Stimulated activated CD4-positive, alpha-beta T cell treated with anti-CD3 and anti-CD28 coated beads, TNF-alpha, amount 100 ng/mL, for 1 hour (primary cell): Measurements from ENCODE around the gene KLHL30.

Experiments used
- DNase-seq, 3 donors: peaks; one replicate each; pipeline ENCODE4 v3.0.0-alpha.2; 2020; ENCODE audit warnings: low read depth in 3 of 3, low spot score in 1 of 3

KLHL30 gene

GRCh38 chr2:238144262-238144661 lies 5.8 kb downstream of the KLHL30 start:
- no peak for DNase-seq

DNA sequence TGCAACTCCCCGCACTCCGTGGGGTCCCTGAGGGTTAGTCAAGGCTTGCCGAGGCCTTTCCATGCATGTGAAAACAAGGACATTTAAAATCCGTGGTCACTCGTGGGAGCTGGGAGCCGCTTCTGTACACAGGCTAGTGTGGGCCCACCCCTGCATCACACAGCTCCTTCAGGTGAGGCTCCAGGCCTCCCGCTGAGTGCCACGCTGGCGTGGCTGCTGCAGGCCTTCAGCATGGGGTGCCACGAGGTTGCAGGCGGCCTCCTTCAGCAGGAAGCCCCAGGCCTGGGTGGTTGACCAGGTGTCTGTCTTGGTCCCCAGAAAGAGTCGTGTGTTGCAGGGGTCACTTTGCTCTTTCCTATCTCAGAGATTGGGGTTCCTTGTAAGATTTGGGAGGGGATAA lies 6.6 kb downstream of the KLHL30 start:
- no peak for DNase-seq

- no peak for DNase-seq
These were observed 7.4 kb downstream of the KLHL30 start for GRCh38 chr2:238145851-238146250.

DNA sequence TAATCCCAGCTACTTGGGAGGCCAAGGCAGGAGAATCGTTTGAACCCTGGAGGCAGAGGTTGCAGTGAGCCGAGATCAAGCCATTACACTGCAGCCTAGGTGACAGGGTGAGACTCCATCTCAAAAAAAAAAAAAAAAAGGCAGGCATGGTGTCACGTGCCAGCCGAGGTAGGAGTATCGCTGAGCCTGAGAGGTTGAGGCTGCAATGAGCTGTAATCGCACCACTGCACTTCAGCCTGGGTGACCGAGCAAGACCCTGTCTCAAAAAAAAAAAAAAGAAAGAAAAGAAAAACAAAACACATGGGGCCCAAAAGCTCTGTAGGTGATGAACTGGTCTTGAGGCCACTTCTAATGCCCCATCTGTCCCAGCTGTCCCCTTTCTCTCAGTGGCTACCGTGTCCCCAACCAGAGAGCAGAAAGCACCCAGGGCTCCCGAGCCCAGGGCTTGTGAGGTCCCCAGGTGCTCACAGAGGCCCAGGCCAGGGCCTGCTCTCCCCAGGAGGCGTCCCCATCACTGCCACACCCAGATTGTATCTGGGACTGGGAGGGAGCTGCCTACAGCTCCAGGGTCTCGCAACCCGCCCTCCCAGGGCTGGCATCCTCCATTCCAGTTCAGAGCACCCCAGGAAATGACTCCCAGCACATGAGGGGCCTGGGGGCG lies 8.5 kb downstream of the KLHL30 start:
- no peak for DNase-seq

DNA sequence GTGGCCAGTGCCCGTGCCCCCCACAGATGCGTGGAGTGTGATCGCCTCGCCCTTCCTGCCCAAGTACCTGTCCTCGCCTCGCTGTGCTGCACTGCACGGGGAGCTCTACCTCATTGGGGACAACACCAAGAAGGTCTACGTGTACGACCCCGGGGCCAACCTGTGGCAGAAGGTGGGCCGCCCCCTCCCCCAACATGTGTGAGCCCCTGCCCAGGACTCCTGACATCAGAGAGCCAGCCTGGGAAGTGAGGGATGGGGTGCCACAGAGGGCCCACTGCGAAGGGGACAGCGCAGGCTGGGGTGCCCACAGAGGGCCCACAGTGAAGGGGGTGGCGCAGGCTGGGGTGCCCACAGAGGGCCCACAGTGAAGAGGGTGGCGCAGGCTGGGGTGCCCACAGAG lies 10.5 kb downstream of the KLHL30 start:
- no peak for DNase-seq

GRCh38 chr2:238149841-238150572 lies 11.5 kb downstream of the KLHL30 start:
- no peak for DNase-seq

GRCh38 chr2:238150686-238151085 lies 12.2 kb downstream of the KLHL30 start:
- DNase-seq, result no peak

DNA sequence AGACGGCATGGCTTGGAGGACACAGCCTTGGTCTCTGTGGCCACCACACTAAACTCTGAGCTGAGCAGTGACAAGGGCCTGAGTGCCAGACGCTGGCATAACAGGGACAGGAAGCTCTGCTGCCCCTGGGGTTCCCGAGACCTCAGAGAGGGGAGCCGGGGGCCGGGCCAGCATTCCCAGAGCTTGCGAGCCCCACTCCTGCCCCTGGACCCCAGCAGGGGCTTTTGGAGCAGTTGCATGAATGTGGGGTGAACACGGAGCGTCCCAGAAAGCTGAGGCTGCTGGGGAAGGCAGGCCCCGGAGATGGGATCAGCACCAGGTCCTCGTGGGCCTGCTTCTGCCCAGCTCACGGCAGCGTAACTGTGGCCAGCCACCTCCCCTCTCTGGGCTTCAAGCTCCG lies 12.7 kb downstream of the KLHL30 start:
- DNase-seq, result no peak

DNA sequence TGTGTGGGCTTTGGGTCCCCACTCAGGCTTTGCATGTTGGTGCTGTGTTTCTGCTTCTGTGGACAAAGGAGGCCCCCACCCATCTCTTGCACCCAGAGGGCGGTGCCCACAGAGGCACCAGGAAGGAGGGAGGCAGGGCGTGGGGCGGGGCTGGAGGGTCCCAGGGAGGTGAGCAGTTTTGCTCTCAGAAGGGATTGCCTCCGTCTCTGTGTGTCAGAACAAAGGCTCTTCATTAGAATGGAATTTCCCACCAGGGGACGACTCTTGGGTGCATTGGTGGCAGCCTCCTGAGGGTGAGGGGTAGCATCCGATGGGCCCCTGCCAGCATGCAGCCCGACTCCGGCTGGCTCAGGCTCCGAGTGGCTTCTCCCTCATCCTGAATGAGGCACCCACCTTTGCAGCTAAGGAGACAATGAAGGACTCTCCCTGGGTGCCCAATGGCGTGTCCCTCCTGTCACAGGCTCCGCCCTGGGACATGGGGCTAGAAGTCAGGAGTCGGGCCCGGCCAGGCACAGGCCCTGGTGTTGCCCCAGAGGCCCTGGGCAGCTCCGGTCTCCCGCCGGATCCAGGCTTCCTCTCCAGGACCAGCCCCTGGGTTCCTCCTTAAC lies 13.3 kb downstream of the KLHL30 start:
- DNase-seq, result no peak

DNA sequence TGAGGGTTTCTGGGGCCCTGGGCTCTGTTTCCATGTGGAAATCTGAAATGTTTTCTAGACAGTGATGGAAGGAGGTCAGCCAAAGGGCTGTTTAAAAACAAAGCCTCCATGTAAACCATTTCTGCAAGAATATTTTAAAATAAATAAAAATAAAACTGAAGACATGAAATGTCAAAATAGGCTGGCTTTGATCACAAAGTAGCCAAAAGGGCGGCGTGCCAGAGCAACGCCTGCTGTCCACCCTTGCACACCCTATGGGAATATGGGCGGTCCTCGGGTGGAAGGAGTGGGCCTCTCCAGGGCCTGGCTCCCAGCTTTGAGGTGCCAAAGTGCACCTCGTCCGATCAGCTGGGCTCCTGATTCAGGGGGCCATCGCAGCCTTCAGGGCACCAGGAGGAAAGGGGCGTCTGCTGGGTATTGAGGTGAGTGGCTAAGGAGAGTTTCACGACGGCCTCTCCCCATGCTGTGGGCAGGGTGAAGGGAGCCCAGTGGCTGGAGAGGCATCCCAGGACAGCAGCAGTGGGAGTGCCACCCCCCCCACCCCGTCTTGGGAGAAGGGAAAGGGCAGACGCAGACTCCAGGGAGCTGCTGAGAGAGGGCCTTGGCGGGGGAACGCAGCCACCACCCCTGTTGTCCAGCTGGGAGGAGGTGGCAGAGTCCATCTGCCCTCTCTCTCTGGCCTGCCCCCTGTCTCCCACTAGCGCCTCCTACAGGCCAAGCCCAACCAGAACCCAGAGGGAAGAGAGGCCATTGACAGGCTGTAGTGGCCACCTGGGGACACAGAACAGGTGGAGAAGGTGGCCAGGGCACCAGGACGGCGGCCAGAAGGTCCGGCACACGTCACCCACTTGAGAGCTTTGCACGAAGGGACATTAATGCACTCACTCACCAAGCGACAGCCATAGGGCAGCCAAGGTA lies 14.6 kb downstream of the KLHL30 start:
- DNase-seq, result no peak

DNA sequence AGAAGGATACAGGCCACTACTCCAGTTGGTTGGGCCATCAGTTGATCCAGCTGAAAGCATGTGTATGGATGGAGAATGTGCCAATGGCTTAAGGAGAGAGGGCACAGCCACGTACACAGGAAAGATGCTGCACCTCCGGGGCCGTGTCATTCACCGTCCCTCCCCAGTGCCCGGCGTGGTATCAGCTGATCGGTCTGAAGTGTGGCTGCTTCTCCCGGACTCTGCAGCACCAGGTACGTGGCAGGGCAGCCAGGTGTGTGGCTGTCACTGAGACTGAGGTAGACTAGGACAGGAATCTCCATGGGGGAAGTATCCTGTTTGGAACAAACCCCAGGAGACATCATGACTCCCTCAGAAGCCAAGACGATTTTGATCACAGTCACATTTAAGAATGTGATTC lies 16.1 kb downstream of the KLHL30 start:
- no peak for DNase-seq

DNA sequence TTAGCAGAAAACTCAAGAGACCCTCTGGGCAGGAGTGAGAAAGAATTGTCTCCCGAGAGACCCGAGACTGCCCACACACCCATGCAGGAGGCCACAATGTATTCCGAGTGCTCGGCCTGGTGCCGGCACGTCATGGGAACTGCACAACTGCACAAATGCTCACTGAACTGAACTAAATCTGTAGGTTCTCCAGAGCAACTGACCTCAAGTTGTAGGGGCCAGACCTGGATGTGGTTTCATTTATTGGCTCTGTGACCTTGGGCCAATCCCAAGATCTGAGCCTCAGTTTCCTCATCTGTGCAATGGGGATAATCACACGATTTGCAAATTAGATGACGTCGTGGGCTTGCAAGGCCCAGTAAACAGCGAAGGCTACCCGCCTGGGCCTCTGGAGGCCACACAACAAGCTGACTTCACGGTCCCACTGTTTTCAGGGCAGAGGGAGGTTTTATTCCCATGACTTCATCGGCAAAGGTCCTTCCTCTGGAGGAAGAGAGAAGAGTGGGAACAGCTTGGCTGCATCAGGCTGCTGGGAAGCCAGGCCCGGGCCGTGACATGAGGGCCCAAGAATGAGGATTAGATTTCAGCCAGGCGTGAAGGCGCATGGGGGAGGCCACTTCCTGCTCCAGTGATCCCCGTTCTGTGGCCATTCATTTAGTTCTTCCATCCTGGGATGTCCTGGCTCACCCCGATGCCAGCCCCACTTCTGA lies 16.7 kb downstream of the KLHL30 start:
- DNase-seq, result no peak

- no peak for DNase-seq
These were observed 17.6 kb downstream of the KLHL30 start for GRCh38 chr2:238155761-238156694.

DNA sequence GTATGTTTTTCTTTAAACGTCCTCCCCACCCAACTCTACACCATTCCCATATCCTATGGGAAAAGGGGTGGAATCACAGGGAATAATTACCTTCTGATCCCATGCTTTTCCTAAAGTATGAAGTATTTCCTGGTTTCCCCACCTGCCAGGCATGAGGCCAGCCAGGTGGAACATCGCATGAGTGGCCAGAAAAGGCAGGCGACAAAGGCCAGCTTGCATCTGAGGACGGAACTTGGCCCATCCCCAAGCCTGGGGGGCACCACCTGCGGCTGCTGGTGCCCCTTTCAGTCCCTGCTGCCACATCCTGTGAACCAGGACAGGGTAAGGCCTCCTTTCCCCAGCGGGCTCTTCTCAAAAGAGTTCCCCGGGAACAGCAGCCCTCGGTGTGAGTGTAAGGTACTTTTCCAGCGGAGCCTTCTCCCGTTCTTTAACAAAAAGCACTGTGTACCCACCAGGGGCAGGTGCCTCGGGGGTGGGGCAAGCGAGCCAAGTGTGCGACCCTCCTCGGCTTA lies 19.1 kb downstream of the KLHL30 start:
- no peak for DNase-seq

GRCh38 chr2:238158018-238158508 lies 19.6 kb downstream of the KLHL30 start:
- no peak for DNase-seq

GRCh38 chr2:238158509-238159070 lies 20.1 kb downstream of the KLHL30 start, which contains the start of gene ERFE:
ERFE (plus strand) TSS chr2:238158970; CDS start chr2:238159008, 38 bp downstream.
- peak in 2 of 3 donors; percentile 13 to 46 for DNase-seq

DNA sequence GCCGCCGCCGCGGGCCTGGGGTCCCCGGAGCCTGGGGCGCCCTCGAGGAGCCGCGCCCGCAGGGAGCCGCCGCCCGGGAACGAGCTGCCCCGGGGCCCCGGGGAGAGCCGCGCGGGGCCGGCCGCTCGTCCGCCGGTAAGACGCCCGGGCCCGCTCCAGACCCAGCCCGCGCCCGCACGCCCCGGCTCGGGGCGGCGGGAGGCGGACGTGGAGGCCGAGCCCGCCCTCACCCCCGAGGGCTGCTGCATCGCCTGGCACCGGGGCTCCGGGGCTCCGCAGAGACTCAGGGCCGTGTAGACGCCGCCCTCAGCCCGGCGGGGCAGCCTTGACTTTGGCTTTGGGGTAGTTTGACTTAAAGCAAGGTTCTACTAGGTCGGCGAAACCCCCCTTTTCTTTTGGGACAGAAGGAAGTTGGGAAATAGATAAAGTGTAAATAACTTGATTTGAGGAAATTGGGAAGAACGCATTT lies 20.6 kb downstream of the KLHL30 start:
- DNase-seq, result no peak

GRCh38 chr2:238159661-238160205 lies 21.3 kb downstream of the KLHL30 start:
- DNase-seq, result no peak
